Superior temporal gyrus (tissue), 1 donor: ENCODE measurements around the gene ZP2.
"Not testable (repeated sequence)": the region's sequence is repeated elsewhere in the genome, so short reads cannot be mapped to it uniquely, and the experiment has no call there.

Experiments used
- DNase-seq: peaks from one replicate; pipeline ENCODE4 v3.0.0-alpha.2; 2016; ENCODE audit errors: extremely low spot score

Gene ZP2

DNA sequence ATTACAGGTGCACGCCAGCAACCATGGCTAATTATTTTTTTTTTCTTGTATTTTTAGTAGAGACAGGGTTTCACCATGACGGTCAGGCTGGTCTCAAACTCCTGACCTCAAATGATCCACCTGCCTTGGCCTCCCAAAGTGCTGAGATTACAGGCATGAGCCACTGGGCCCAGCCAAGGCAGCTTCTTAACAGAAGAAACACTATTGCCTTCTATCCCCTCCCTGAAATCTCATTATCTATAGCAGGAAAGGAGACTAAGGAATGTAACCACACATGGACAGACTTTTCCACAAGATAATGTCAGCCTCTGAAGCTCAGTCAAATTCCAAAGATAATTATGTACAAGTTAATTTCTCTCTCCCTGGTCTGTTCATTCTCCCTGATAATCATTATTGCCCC, 5.7 kb upstream of the ZP2 start:
- DNase-seq, result no peak

DNA sequence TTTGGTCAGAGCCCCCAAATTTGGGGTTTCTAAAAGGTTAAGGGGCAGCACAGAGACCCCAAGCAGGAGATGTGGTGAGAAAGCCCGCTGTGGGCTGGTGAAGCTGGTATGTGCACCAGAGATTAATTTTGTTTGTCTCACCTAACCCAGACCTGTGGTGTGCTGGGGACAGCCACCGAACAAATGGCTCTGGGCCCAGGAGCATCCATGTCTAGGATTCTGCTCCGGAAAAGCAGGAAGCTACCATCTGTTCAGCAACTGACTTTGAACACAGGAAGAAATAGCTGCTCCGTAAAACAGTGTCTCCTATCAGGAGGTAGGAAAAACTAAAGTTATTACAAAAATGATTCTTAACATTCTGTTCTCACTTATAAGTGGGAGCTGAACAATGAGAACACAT, 2.7 kb upstream of the ZP2 start:
- DNase-seq, result no peak

DNA sequence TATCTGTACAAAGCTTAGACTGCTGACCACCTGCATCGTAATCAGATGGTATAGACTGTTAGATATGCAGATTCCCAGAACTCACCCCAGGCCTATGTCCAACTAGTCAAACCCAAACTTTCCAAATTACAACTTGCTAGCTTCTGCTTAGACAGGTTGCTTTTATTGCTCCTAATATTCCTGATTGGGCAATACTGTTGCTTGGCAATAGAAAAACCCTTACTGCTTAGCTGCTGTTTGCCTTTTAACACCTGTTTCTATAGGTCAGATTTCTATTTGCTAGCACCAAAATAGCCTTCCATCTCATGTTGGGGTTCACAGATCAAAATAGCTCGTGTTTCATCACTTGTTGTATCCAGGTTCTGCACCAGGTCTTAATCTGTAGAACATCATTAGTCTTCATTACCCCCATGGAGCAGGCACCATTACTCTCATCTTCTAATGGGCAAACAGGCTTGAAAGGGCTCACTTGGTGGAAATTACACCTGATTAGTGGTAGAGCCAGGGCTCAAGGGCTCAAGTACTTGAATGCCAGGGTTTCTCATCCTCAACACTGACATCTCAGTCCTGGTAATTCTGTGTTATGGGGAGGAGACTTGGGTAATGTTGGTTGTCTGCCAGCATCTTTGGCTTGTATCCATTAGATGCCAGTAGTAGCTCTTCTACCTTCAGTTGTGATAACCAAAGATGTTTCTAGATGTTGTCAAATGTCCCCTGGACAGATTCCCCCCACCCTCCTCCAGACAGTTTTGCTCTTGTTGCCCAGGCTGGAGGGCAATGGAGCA, 2.7 kb downstream of the ZP2 start:
- no peak for DNase-seq

DNA sequence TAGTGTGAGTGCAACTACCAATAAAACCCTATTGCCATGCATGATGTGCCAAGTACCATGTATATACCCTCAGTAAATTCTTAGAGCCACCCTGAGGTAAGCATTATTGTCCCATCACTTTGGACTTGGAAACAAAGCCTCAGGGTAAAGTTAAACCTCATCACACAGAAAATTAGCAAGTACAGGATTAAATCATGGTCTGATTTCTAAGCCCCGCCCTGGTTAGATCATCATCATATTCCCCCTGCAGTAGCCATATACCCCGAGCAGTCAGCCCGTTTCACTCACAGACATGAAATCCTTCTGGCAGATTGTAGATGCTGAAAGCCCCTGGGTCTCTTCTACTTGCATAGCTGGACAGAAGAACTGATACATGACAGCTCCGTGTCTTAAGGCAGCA, 4.8 kb downstream of the ZP2 start:
- no peak for DNase-seq

DNA sequence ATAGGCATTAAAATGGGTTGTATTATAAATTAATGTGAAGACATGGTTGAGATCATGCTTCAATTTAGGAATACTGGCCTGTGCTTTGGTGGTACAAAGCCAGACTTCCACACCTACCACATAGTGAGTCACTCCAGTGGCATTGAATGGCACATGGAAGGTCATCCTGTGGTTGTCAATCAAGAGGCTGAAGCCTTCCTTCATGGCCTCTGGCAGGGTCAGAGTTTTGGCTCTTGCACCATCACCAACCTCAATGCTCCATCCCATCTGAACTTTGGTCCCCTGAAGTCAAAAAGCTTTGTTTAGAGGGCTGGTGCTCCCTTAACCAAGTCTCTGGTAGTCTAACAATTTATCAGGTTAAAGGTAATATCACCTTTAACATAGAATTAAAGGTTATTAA, 6.1 kb downstream of the ZP2 start:
- DNase-seq, result no peak

DNA sequence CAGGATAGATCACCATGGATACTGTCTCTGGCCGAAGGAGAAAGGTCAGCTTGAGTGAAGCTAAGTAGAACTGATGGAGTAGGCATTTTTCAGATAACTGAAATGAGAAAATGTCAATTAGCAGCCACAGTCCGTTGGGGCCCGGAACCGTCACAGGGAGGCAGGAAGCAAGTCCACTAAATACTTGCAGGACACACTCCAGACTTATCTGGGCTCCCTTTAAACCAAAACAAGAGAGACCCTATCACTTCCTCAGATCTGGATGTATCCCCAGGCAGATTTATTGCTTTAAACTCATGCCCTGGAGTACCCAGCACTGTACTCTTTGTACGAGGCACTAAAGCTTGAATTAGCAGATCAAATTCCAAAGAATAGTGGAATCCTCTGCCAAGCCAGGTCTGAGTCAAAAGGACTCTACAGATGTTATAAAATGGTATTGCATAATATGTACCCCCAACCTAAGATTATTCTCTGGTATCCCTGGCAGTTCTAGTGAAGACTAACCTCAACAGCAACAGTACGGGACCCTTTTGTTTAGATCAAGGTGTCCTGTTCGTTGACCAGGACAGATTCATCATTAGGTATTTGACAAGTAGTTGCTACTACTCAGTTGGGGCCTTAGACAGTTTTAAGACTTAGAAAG, 8.1 kb downstream of the ZP2 start:
- DNase-seq, result no peak

DNA sequence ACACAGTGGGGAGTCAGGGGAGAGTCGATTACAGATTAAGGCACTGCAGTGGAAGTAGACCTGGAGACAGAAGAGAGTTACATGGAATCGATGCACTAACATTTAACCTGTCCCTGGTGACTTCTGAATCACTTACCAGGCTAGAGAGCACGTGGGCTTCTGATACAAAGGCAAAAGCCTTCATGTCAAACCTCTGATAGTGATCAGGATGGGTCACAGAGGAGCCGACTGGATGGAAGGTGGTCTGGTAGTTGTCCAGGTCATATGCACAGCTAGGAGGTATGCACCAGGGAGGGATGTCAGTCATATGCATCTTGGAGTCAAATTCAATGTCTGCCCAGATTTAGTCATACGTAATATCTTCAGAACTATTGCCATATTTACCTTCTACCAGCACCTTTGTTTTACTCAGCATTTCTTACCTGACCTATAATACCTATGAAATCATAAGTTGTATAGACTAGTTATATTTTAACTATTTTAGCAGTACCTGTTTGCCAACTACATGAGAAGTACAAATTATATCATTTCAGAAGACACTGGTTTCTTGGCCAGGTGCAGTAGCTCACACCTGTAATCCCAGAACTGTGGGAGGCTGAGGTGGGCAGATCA, 11.7 kb downstream of the ZP2 start:
- DNase-seq, result no peak

DNA sequence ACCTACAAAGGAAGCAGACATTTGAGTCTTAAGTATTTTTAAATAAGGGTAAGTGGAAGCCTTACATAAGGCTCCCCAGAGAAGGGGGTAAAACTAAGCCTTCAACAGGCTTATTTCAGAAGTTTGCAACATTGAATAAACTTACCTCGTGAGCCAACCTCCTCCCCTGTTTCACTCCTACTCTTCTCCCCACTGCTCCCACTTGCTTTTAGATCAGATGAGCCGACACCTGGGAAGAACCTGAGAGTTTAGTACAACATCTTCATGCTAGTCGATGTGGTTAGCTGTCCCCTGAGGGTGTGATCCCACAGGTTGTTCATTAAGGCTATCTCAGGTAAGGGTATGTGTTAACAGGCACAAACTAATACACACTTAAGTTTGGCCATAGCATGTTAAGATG, 13.8 kb downstream of the ZP2 start:
- DNase-seq, result no peak

DNA sequence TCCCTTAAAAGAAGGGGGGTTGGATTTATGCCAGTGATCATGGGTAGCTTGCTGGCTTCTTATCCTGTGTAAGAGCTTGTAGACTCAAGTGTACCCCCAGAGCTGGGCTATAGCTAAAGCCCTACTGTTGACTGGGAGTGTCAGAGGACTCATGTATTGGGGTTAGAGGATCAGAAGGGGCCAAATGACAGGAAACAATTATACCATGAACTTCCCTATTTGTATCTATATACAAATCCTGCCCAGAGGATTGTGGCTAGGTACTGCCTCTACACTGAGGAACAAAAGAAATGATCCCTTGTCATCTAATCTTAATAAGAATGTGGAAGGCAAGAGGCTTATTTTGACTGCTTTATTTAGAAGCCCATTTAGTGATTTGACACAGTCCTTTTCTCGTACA, 14.3 kb downstream of the ZP2 start:
- no peak for DNase-seq

DNA sequence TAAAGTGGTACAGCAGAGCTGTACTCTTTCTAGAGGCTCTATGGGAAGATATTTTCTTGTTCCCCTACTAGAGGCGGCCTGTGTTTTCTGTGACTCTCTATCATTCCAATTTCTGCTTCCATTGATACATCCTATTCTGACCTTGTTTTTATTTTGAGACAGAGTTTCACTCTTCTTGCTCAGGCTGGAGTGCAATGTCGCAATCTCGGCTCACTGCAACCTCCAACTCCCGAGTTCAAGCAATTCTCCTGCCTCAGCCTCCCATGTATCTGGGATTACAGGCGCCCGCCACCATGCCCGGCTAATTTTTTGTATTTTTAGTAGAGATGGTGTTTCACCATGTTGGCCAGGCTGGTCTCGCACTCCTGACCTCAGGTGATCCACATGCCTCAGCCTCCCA, 16.0 kb downstream of the ZP2 start:
- not testable (repeated sequence) for DNase-seq

DNA sequence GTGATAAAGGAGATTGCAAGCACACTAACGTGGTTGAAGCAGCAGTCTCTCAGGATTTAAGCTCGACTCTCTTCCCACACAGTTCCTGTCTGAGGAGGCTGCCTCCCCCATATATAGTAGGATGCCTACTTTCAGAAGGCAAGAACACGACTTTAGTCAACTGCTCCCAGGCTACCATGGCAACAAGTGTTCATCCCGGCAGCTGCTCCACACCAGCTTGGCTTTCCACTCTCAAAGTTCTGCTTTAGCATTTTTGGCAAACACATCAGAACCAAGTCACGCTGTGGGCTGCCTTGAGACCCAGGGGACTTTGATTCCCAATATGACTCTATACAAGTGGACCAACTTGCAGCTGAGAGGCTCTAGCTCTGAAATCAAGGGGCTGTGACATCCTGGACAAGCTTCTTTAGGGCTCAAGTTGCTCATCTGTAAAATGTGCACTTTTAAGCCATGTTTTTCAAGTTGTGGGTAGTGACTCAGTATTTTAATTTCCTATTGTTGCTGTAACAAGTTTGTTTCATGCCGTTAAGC, 16.5 kb downstream of the ZP2 start:
- DNase-seq, result peak; percentile 34

DNA sequence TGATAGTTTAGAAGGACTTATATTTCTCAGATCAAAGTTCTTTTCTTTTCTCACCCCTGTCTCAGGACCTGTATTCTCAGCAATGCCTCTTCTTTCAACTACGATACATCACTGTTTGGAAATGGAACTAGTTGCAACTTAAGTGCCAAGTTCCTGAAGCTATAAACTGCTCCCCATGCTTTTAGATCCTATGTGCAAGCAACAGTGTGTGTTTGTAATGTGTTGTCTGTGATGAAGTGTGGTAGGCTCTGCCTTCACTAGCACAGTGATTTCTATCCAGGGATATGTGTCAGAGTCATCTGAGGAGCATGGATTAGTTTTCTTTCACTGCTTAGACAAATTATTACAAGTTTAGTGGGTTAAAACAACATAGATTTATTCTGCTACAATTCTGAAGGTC, 18.4 kb downstream of the ZP2 start:
- no peak for DNase-seq

DNA sequence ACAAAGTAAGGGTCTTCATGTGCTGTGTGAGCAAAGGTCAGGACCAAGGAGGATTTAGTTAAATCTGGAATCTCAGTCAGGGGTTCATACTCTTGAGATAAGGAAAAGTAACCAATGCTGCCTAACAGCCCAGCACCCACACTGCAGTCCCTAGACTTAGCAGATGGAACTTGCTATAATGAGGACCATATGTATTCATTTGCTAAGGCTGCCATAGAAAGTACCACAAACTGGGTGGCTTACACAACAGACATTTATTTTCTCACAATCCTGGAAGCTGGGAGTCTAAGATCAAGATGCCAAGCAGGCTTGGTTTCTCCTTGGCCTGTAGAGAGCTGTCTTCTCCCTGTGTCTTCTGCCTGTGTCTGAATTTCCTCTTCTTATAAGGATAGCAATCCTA, 20.8 kb downstream of the ZP2 start:
- DNase-seq, result peak; percentile 23

DNA sequence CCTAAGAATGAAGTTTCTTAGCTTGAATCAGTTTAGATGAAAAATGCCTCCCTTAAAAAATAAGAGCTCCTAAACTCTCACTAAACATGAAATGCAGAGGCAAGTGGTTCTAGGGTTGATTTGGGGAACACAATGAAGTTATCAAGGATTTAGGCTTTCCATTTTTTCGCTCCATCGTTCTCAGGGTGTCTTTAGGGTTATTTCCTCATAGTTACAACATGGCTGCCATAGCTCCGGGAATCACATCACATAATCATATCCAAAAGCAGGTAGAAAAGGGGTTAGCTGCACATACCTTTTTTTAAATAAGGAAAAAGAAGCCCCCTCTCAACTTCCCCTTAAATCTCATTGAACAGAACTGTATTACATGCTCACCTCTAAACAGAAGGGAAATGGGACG, 21.4 kb downstream of the ZP2 start:
- DNase-seq, result no peak

DNA sequence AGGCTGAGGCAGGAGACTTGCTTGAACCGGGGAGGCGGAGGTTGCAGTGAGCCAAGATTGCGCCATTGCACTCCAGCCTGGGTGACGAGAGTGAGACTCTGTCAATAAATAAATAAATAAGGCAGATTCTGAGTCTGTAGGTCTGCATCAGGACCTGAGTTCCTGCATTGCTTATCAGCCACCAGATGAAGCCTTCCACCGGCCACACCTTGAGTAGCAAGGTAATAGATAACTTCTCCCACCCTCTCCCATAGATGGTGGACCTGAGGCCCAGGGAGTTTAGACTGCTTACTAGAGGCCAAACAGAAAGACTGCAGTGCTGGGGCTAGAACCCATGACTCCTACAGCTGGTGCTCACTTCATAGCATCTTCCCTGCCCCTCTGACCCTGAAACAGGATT, 22.1 kb downstream of the ZP2 start:
- no peak for DNase-seq

DNA sequence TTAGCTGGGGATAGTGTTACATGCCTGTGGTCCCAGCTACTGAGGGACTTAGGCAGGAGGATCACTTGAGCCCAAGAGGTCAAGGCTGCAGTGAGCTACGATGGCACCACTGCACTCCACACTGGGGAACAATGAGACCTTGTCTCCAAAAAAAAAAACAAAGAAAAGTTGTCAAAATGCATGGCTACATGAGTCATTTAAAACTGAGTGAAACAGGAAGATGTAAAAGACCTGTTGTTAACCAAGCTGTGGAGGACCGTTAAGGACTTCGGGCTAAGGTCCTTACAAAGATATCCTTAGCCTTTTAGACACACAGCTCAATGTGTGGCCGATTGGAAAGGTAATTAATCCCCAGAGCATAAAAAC, 25.1 kb downstream of the ZP2 start:
- DNase-seq, result no peak

DNA sequence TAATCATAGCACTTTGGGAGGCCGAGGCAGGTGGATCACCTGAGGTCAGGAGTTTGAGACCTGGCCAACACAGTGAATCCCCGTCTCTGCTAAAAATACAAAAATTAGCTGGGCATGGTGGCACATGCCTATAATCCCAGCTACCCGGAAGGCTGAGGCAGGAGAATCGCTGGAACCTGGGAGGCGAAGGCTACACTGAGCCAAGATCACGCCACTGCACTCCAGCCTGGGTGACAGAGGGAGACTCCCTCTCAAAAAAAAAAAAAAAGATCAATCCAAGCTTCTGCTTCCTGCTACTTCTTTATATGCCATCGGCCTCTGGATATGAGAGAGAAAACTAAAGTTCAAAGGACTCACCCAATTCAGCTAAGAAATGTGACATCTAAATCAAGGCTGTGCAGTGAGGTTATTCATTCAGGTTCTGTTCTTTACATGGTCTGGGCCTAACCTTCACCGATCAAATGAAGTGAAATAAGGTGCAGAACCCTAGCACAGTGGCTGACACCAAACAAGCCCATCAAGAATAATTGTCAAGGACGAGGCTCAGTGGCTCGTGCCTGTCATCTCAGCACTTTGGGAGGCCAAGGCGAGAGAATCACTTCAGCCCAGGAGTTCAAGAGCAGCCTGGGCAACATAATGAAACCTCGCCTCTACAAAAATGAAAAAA, 25.6 kb downstream of the ZP2 start:
- DNase-seq, result no peak

DNA sequence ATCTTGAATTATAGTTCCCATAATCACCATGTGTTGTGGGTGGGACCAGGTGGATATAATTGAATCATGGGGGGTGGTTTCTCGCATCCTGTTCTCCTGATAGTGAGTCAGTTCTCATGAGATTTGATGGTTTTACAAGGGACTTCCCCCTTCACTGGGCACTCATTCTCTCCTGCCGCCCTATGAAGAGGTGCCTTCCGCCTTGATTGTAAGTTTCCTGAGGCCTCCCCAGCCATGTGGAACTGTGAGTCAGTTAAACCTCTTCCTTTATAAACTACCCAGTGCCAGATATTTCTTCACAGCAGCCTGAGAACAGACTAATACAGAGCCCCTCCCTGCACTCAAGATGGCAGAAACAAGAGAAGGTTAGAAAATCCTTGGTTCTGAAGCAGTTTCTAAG, 26.5 kb downstream of the ZP2 start:
- no peak for DNase-seq

DNA sequence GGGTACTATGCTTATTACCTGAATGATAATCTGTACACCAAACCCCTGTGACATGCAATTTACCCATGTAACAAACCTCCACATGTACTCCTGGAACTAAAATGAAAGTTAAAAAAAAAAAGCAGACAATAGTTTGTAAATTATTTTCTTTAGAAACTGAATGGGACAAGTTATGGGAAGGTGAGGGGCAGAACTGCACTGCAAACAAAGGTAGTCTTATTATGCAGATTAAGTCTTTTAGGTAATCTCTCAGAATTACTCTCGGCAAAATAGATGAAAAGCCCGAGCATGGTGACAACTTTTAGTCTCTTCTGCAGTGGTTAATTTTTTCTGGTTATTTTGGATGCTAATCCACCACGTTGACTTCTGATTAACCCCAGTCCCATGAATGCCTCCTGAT, 27.4 kb downstream of the ZP2 start:
- DNase-seq, result no peak

DNA sequence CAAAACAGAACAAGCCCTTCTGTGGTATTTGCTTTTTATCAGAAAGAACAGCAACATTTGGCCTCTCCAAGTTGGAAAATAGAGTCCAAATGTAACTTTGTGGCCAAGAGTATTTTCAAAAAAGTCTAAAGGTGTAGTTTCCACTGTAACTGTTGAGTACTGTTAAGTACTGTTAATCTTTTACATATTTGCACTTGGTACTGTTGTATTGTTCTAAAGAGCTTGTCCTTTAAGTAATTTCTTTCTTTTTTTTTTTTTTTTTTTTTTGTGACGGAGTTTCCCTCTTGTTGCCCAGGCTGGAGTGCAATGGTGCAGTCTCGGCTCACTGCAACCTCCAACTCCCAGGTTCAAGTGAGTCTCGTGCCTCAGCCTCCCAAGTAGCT, 31.4 kb downstream of the ZP2 start:
- DNase-seq, result no peak

DNA sequence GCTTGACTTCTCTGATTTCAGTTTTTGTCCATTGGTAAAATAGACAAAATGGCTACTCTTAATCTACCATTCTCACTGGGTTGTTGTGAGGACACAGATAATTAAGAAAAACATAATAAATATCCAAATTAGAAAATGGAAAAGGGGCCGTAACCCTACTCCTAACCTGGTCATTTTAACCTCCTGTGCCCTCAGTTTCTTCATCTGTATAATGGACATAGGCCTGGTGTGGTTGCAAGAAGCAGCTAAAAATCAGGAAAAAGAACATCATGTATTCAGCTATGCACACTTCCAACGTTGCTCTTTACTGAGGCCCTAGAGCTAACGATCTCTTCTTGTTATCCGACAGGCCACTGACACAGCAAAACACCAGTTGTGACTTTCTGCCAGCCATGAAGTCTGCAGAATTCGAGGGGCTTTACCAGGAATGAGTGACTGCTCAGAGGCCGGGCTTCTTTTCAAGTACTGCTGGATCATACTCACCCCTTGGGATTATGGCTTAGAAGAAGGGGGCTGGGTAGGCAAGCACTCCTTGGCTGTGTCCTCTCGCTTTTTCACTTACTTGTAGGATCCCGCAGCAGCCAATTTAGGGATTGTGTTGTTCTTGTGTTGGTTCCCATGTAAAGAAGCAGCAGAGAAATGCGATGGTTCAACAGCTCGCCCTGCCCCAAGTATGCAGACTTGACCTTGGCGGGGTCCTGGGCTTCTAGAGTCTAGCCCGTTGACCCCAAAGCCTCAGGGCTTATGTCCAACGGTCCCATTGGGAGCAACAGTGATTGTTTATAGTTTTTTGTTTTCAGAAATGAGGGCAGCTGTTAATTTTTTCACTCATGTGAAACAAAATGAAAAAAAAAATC, 32.0 kb downstream of the ZP2 start:
- DNase-seq, result no peak

DNA sequence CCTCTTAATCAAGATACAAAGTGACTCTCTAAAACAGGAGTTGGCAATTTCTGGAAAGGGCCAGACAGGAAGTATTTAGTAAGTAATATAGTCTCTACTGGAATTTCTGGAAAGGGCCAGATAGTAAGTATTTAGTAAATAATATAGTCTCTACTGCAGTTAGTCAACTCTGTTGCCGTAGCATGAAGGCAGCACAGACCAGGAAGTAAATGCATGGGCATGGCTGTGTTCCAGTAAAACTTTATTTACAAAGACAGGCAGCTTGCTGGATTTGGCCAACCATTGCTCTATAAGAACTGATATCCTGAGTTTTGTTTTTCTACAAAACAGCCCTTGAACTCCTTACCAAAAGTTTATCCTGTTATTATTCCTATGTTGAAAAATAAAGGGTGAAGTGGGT, 36.0 kb downstream of the ZP2 start:
- DNase-seq, result no peak
